ENCODE data around the gene ELF2.
"Not testable (repeated sequence)": the region's sequence is repeated elsewhere in the genome, so short reads cannot be mapped to it uniquely, and the experiment has no call there.

Gene ELF2

DNA sequence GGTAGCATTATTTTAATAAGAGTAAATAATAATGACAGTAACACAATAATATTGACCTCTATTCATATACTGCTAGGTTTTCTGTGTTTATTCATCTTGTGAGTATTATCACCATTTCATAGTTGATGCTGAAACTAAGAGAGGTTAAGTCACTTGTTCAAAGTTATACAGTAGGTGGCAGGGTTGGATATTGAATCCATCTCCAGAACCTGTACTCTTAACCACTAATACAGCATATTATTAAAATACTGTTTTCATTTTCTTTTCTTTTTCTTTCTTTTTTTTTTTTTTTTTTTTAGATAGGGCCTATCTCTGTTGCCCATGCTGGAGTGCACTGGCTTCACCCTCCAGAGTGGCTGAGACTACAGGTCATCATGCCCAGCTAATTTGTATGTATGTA, 7.1 kb upstream of the ELF2 start:
- no peak for DNase-seq

DNA sequence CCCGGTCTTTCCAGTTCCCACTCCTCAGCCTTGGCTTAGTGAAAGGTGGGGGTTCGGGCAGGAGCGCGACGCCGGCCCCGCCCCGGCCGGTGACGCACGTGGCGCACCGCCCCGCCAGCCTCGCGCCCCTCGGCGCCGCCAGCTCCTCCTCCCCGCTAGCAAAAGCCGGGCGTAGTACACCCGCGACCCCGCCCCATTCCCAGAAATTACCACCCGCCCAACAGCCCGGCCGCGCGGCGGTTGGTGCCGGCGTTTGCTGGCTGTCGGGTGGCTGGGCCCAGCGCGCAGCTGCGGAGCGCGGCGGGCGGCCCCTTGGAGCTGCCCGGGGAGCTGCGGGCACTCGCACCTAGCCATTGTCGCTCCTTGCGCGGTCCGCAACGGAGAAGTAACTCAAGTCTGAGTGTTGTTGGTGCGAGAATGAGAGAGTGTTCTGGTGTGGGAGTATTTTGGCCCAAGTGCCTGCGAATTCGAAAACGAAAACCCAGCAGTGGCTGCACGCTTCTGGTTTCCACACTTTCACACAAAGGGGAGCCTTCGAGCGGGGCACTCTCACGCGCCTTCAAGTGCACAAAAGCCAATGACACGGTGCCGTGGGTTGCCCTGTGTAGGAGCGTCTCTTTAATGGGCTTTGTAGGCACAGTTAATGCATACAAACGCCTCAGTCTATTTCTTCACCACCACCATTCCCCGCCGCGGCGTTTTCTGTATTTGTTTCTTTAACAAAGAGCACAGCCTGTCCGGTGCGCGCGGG, 1.0 kb upstream of the ELF2 start:
- peak; percentile 94 for DNase-seq

DNA sequence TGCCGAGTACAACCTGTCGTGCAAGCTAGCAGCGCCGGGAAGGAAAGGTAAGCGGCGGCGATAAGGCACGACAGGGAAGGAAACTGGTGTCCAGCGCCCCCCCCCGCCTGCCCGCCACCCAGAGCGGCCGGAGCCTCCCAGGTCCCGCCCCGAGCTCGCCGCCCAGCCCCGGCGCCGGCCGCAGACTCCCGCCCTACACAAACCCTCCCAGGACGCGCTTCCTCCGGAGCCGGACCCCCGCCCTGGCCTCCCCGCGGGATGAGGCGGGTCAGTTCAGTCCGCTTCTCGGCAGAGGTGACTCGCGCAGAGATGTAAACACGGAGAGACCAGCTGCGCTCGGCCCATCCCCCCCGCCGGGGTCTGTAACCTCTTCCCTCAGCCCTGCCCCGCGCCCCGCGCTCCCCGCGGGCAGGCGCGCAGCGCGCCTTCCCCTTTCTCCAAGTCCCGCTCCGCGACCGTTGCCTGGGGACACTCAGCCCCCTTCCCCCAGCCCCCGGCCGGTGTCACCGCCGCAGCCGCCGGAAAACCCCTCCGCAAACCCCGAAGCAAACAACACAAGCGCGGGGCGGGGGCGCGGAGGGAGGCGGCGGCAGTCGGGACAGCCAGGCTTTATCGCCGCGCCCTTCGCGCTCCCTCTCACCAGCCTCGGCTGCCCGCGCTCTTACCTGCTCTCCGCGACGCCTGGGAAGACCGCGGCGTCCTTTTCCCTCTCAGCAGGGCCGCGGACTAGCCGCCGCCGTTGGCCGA, 543 bp downstream of the ELF2 start:
- DNase-seq: peak; percentile 65

DNA sequence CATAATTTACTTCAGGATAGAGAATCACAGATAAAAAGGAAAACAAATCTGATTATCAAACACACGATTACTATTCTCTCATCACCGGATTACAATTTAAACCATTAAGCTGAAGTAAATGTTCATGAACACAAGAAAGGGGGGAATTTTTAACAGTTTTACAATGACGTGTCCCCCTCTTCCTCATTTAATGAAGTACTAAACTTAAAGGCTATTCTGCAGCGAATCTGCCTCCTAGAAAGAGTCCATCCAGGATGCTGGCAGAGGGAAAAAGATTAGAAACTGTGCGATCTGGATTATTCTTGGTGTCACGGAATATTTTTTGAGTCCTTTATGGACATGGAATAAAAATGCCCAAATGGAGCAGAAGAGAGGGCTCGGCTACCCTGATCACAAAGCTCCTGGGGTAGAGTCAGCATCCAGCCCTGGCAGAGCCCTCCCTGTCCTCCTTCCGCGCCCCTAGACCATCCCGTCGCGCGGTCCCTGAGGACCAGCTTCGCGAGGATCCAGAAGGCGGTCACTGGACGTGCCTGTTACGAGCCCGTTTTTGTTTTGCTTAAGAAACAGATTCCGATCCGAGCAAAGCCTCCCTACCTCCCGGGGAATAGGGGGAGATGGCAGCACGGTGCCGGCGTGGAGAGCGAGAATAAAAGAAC, 1.2 kb downstream of the ELF2 start:
- no peak for DNase-seq

DNA sequence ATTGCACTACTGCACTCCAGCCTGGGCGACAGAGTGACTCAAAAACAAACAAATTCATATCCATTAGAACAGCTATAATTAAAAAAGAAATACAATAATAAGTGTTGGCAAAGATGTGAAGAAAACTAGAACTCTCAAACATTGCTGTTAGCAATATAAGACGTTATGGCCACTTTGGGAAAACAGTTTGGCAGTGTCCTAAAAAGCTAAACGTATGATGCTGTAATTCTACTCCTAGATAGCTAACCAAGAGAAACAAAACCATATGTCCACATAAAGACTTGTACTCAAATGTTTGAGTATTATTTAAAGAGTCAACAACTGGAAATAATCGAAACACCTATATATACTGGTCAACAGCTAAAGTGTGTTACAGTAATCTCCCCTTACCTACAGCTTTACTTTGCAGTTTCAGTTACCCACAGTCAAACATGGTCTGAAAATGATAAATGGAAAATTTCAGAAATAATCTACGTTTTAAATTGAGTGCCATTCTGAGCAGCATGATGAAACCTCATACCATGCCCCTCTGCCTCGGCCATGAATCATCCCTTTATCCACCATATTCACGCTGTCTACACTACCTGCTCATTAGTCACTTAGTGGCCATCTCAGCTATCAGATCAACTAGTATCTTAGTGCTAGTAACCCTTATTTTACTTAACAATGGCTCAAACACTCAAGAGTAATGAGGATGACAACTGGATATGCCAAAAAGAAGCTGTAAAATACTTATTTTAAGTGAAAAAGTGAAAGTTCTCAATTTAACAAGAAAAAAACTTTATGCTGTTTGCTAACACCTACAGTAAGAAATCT, 4.9 kb downstream of the ELF2 start:
- DNase-seq: no peak

DNA sequence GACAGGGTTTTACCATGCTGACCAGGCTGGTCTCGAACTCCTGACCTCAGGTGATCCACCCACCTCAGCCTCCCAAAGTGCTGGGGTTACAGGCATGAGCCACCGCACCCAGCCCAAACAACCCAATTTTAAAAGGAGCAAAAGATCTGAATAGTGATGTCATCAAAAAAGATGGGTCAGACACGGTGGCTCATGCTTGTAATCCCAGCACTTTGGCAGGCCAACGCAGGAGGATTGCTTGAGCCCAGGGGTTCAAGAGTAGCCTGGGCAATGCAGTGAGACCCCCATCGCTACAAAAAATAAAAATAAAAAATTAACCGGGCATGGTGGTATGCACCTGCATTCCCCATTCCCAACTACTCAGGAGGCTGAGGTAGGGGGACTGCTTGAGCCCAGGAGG, 6.1 kb downstream of the ELF2 start:
- no peak for DNase-seq

DNA sequence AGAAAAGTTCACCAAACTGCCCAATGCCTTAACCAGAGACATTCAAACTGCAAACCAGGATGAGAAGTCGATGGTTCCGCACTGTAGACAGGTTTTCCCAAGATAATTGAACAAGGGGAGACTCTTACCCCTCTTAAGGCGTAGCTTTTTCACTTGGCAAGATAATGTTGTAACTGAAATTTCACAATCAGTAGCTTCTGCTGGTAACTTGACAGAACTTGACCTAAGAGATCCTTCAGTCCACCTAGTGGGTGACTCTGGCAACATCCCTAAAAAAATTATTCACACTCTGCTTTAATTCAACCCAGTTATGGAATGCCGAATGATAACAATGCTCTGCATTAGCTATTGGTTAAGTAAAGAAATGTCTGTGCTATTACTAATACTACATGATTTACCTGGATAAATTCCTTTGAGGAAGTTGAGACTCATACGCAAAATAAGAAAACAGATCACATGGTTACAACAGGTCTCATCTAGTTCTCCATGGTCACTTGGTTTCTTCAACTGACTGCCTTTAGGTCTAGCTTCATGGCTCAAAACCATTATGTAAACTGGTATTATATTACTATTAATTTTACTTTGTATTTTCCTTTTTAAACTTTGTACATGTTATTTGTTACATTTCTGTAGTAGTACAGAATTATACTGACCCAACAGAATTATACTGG, 9.1 kb downstream of the ELF2 start:
- no peak for DNase-seq

DNA sequence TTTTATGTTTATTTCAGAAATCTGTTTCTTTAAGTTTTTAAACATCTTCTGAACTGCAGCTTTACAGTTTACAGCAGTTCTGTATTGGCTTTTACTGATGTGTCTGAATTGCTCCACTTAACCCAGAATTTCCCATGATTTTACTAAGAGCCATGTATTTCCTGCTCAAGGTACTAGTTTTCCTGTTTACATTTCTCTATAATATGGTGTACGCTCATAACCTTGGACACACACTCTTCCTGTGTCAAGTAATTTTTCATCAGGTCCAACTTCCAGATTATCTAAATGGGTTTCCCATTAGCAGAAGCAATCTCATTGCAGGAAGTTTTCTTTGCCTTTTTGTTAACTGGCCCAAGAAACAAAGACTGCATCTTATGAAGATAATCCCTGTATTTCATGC, 12.3 kb downstream of the ELF2 start:
- no peak for DNase-seq

DNA sequence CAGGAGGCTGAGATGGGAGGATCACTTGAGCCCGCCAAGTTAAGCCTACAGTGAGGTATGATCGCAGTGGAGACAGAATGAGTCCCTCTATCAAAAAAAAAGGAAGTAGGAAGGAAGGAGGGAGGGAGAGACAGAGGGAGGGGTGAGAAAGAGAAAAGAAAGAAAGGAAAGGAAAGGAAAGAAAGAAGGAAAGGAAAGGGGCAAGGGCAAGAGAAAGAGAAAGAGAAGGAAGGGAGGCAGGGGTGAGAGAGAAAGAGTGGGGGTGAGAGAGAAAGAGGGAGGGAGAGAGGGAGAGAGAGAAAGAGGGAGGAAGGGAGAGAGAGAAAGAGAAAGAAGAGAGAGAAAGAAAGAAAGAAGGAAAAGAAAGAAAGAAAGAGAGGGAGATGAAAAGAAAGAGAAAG, 13.2 kb downstream of the ELF2 start:
- no peak for DNase-seq

DNA sequence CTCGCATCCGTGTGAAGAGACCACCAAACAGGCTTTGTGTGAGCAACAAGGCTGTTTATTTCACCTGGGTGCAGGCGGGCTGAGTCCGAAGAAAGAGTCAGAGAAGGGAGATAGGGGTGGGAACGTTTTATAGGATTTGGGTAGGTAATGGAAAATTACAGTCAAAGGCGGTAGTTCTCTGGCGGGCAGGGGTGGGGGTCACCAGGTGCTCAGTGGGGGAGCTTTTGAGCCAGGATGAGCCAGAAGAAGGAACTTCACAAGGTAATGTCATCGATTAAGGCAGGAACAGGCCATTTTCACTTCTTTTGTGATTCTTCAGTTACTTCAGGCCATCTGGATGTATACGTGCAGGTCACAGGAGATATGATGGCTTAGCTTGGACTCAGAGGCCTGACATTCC, 19.0 kb downstream of the ELF2 start:
- DNase-seq: not testable (repeated sequence)

DNA sequence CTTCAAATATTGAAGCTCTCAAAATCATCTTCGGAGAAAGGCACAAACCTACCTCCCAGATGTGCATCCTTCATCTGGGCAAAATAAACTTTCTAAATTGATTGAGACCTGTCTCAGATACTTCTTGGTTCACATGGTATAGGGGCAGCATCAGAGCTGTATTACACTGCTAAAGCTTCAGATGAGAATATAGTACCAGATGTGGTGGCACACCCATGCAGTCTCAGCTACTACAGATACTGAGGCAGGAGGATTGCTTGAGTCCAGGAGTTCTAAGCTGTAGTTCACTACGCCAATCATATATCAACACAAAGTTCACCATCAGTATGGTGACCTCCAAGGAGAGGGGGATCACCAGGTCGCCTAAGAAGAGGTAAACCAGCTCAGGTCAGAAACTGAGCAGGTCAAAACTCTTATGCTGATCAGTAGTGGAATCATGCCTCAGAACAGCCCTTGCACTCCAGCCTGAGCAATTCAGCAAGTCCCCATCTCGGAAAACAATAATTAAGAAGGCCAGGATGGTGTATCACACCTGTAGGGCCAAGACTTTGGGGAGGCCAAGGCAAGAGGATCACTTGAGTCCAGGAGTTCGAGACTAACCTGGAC, 22.0 kb downstream of the ELF2 start:
- DNase-seq: no peak

DNA sequence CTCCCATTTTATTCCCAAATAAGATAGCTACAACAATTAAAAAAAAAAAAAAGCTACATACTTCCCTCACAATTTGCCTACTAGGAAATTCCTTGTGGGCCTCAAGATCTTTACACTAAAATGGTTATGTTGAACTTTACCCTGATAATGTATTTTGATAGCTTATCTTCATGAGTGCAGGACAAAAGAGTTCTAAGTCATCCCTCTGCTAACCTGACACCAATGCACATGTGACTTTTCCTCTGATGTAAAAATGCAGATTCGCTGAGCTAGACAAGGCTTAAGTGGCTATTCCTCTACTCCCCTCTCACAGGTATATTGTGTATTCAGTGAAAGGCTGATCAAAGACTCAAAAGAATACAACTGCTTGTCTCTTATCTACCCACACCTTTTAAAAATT, 22.5 kb downstream of the ELF2 start:
- DNase-seq: no peak

DNA sequence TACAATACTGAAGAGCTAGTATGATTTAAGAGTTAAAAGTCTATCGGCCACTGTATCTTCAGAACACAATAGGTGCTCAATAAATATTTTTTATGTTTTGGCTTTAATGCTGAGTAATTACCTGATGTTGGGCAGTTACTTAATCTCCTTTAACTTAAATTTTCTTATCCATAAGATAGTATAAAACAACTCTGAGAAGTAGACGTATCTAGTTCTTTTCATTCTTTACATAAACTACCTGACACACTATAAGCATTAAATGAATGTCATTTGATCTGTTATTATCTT, 22.9 kb downstream of the ELF2 start:
- no peak for DNase-seq

DNA sequence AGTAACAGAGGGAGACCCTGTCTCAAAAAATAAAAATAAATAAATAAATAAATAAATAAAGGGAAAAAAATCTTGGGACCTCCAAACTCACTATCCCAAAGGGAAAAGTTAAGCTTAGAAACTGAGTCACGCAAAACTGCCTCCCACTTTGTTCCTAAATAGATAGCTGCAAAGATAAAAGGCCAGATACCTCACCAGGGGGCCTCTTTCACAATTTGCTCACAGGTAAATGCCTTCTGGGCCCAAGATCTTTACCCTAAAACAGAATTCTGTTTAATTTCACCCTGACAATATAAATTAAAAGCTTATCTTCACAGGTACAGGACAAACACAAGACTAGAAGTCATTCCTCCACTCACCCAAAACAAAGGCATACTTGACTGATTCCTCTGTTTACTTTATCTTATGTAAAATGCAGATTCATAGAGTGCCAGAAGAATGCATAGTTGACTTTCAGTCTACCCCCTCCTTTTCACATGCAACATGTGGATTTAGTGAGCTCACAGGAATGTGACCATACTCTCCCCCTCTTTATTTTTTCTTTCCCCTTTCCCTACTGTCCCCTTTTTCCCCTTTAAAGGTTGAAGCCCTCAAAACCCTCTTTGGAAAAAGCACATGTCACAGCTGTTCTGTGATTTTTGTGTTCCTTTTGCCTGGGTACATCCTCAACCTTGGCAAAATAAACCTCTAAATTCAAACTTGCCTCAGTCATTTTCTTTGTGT, 23.4 kb downstream of the ELF2 start:
- DNase-seq: no peak

DNA sequence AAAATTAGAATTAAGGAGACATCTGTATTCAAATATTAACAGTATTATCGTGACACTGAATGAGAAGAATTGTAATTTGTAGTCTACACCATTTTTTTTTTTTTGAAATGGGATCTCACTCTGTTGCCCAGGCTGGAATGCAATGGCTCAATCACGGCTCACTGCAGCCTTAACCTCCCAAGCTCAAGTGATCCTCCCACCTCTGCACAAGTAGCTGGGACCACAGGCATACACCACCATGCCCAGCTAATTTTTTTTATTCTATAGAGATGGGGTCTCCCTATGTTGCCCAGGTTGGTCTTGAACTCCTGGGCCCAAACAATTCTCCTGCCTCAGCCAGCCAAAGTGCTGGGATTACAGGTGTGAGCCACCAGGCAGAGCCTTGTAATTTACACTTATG, 24.8 kb downstream of the ELF2 start:
- no peak for DNase-seq

DNA sequence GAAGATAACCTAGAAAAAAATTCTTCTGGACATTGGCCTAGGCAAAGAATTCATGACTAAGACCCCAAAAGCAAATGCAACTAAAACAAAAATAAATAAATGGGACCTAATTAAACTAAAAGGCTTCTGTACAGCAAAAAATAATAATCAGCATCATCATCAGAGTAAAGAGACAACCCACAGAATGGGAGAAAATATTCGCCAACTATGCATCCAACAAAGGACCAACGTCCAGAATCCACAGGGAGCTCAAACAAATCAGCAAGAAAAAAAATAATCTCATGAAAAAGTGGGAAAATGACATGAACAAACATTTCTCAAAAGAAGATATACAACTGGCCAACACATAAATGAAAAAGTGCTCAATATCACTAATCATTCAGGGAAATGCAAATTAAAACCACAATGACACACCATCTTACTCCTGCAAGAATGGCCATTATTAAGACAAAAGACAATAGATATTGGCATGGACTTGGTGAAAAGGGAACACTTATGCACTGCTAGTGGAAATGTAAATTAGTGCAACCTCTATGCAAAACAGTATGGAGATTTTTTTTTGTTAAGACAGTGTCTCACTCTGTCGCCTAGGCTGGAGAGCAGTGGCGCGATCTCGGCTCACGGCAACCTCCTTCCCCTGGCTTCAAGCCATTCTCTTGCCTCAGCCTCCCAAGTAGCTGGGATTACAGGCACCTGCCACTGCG, 29.9 kb downstream of the ELF2 start:
- DNase-seq: no peak

DNA sequence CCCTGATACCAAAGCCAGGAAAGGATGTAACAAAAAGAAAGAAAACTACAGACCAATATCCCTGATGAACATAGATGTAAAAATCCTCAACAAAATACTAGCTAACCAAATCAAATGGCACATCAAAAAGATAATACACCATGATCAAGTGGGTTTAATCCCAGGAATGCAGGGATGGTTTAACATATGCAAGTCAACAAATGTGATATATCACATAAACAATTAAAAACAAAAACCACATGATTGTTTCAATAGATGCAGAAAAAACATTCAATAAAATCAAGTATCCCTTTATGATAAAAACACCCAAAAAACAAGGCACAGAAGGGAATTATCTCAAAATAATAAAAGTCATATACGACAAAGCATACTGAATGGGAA, 31.5 kb downstream of the ELF2 start:
- DNase-seq: no peak

DNA sequence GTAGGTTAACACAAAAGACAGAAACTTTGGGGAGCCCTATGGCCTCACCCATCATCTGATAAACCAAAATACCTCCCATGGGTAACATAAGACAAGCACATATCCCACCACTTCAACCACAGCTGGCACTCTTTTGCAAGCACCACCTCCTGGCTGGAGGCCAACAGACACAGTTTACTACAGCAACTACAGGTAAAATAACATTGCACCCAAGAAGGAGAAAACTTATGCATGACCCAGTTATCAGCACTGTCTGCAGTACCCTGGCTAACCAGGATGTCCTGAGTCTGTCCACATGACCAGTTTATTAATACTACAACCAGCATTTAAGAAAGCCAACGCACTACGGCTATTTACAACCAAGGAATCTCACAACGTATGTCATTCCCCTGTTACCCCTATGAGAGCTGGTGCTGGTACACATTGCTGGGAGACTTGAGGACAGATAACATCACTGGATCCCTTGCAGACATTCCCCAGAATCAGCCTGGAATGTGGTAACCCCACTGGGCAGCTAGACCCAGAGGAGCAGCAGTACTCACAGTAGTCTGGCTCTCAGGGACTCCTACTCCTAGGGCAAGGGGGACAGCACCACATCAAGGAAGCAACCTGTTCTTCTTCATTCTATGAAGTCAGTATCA, 32.0 kb downstream of the ELF2 start:
- peak; percentile 10 for DNase-seq

DNA sequence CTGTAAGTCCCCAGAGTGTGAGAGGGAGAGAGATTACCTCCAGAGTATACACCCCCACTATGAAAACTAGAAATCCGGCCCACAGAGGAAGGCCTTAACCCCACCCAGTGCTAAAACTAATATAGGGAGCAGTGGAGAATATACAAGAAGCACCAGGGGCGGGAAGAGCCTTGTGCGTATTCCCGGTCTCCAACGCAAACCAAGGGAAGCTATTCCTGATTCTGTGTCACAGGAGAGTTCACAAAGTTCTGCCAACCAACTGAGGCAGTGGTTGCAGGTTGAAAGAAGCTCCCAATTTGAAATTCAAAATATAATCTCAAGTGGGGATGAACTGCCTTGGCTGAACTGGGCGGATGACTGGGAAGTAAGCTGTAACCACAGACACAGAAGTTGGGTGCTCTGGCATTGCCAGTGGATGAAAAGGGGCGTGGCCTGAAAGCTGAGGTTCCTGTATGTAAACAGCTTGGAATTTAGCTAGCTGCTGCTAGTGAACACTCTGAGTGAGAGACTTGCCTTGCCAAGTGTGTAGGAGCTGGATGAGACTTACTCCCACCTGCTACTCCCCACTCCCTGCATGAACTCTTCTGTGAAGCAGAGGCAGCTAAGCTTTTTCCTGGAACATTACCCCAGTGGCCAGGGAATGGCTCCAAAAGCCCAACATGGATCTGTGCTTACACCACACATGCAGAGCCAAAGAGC, 32.7 kb downstream of the ELF2 start:
- no peak for DNase-seq

DNA sequence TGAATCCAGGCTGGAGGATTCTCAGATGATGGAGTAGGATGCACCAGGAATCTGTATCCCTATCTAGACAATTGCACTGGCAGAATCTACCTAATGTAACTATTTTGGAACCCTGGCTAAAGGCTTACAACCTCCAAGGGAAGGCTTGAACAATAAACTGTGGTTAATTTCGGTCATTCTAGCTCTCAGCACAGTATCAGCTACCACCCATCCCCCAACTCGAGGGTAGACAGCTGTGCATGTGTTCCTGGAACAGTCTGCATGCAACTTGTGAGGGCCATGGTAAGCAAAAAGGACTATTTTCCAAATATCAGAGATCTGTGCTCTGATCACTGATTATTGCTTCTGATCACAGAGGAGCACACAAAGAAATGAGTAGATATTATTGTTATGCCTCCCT, 34.0 kb downstream of the ELF2 start:
- no peak for DNase-seq
